SK-MEL-5 (cell line): Measurements from ENCODE around the gene TMEM63B. TPM values are rescaled to one million over a fixed set of nuclear protein-coding genes. Genes with fewer than 3 reads are reported as not detected.
"Not testable (repeated sequence)": the region's sequence is repeated elsewhere in the genome, so short reads cannot be mapped to it uniquely, and the experiment has no call there.

Source experiments
- DNase-seq: peaks from one replicate; pipeline ENCODE4 v3.0.0-alpha.2; 2016; ENCODE audit warnings: low read depth, low spot score
- in situ Hi-C: cut with HindIII; loops from 2 replicates; pipeline ENCODE4 v1.10.0; 2016; ENCODE audit warnings: low sequenced_read_pairs, high pct_unique_total_duplicates, low pct_unique_long_range_greater_than_20kb
- total RNA-seq: library from RNA; depleted of rRNA; stranded (reverse); fragments of >200 nt; shearing (Covaris generic); gene quantifications from 2 replicates; pipeline ENCODE4 v1.2.3, GENCODE V29; 2014

The TMEM63B gene
- total RNA-seq, 1 experiment from 2014 or later: 23.6 TPM

GRCh38 chr6:44176762-44177509 lies 49.6 kb downstream of the TMEM63B start:
- in situ Hi-C loops: no loop called here
- DNase-seq: no peak

- in situ Hi-C loops: no loop called here
- no peak for DNase-seq
These were observed 50.5 kb downstream of the TMEM63B start for GRCh38 chr6:44177691-44178423.

DNA sequence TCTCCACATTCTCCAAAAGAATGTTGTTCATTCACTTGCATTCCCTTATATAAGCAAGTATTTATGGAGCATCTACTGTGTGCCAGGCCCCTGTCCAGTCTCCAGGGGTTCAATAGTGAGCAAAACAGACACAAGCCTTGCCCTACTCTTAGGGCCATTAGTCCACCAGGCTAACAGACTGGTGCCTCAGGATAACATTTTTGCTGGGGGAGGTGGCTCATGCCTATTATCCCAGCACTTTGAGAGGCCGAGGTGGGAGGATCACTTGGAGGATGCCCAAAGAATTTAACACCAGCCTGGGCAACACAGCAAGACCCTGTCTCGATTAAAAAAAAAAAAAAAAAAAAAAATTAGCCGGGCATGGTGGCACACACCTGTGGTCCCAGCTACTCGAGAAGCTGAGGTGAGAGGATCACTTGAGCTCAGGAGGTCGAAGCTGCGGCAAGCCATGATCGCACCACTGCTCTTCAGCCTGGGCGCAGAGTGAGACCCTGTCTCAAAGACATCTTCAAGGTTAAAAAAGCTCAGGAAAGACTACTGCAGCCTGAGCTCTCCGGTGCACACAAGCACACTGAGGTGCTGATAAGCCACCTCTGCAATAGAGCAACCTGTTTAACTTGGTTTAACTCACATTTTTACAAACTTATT lies 51.2 kb downstream of the TMEM63B start:
- no peak for DNase-seq
- in situ Hi-C loops: no loop called here

GRCh38 chr6:44179072-44179536 lies 51.8 kb downstream of the TMEM63B start:
- DNase-seq: no peak
- in situ Hi-C loops: no loop called here

GRCh38 chr6:44179648-44180047 lies 52.3 kb downstream of the TMEM63B start:
- DNase-seq: no peak
- in situ Hi-C loops: no loop called here

- no peak for DNase-seq
These were observed 53.1 kb downstream of the TMEM63B start for GRCh38 chr6:44180406-44180805.

DNA sequence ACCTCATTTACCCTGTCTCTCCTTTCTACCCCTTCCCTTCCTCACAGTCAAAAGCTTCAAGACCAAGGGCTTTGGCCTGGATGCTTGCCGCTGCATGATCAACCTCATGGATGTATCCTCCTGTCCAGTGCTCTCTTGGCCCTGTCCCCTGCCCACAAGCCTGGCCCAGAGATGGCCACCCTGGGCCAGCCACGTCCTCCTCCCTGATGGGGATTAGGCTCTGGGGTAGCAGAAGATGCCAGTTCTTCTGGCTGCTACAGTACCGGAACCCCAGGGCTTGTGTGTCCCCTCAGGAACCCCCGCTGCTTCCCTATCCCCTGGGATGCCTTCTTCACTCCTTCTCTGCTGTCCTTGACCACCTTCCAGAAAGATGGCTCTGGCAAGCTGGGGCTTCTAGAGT lies 53.5 kb downstream of the TMEM63B start:
- DNase-seq: no peak
- in situ Hi-C loops: no loop called here

More at GRCh38 chr6:44180406-44180805, 53.1 kb downstream of the TMEM63B start:
- in situ Hi-C loops: no loop called here

DNA sequence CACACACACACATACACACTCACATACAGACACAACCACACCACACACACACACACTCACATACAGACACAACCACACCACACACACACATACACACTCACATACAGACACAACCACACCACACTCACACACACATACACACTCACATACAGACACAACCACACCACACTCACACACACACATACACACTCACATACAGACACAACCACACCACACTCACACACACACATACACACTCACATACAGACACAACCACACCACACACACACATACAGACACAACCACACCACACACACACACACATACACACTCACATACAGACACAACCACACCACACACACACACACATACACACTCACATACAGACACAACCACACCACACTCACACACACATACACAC lies 54.4 kb downstream of the TMEM63B start:
- DNase-seq, in situ Hi-C loops: not testable (repeated sequence)

GRCh38 chr6:44182911-44183390 lies 55.6 kb downstream of the TMEM63B start:
- no peak for DNase-seq
- in situ Hi-C loops: no loop called here

GRCh38 chr6:44183783-44184182 lies 56.4 kb downstream of the TMEM63B start:
- DNase-seq: no peak
- in situ Hi-C loops: no loop called here

GRCh38 chr6:44185356-44185755 lies 58.0 kb downstream of the TMEM63B start:
- DNase-seq, in situ Hi-C loops: not testable (repeated sequence)

GRCh38 chr6:44185953-44186634 lies 58.7 kb downstream of the TMEM63B start:
- no peak for DNase-seq
- in situ Hi-C loops: no loop called here

DNA sequence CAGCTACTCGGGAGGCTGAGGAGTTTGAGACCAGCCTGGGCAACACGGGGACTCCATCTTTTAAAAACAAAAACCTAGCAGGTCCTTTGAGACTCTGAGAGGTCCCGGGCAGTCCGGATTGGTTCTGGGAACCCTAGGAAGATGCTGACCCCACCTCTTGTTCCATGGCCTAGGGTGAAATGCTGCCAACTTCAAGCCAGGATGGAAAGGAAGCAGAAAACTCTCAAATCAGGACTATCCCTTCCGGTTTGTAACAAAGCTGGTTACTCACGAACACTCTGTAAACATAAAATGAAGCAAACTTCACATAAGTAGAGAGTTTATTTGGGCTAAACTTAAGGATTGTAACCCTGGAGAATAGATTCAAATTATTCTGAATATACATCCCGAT lies 59.3 kb downstream of the TMEM63B start:
- in situ Hi-C loops: no loop called here

GRCh38 chr6:44188819-44189218 lies 61.5 kb downstream of the TMEM63B start:
- DNase-seq: no peak
- in situ Hi-C loops: no loop called here

More for the DNA sequence above, 59.3 kb downstream of the TMEM63B start:
- no peak for DNase-seq

DNA sequence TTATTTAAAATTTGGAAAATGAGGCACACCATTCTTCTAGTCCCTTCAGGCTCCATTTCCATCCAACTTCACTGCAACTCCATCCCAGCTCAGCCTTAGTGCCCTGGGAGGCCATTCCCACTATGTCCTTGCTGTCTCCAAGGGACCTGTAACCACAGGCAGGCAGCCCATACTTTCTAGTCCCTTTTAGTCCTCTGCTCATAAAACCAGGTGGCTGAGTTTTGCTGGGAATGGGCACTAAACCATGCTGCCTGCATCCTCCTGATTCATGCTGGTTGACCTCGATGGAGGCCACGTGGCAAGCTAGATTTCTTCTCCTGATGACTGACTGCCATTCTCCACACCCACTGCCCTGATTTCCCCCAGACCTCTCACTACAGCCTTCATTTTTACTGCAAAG lies 61.9 kb downstream of the TMEM63B start:
- in situ Hi-C loops: no loop called here
- DNase-seq: no peak

DNA sequence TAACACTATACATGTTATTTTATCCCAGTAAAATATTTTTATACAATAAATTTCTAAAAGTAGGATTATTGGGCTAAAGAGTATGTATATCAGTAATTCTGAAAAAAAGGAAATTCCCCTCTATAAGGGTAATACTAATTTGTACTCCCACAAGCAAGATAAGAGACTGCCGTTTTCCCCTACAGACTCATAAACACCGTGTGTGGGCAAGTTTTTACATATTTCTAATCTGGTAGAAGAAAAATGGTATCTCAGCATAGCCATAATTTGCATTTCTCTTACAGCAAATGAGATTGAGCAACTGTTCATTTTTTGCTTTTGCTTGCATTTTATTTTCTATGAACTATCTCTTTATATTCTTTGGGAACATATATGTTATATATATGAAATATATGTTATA lies 63.4 kb downstream of the TMEM63B start:
- in situ Hi-C loops: no loop called here
- no peak for DNase-seq

DNA sequence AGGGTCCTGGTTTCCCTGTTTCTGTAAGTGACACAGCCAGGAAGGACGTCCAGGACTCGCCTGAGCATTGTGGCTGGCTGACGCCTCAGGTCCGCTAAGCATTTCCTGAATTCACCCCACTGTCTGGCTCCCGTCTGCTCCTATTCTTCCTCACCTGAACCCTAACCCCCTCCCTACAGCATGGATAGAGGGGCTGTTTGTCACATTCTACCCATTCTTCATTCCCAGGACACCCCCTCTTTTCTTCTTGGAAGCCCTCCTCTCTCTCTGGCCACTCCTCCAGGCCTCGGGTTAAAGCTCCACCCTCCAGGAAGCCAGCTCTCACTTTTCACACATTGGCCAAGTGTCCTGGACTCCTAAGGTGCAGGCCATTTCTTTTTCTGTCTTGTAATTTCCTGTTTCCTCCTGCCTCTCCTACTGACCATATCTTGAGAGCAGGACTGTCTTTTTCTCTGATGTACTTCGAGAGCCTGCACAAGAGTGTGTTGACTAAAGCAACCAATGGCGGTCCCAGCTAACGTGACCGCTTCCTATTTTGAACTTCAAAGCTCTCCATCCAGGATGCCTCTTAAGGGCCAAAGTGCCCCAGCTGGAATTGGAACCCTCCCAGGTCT lies 65.2 kb downstream of the TMEM63B start:
- in situ Hi-C loops: no loop called here
- DNase-seq: no peak
